Epithelial cell of prostate (primary cell): ENCODE data around the gene KBTBD12.

Experiments
- DNase-seq: peaks from one replicate; pipeline ENCODE4 v3.0.0-alpha.2; 2011; ENCODE audit warnings: low read depth, low spot score
- H3K27ac ChIP-seq: fragments of 450-650 bp; 2 replicates; pipeline ENCODE4 v1.5.1; 2017; ENCODE audit warnings: mild to moderate bottlenecking

KBTBD12 gene

GRCh38 chr3:127979473-127979872 lies 64.4 kb downstream of the KBTBD12 start:
- DNase-seq: no peak
- H3K27ac ChIP-seq: no peak overlapping the region

- DNase-seq: no peak
- no peak overlapping the region for H3K27ac ChIP-seq
Measured at GRCh38 chr3:127981097-127981496, 66.1 kb downstream of the KBTBD12 start.

GRCh38 chr3:127982155-127982554 lies 67.1 kb downstream of the KBTBD12 start:
- no peak overlapping the region for H3K27ac ChIP-seq
- no peak for DNase-seq

GRCh38 chr3:127984241-127984975 lies 69.4 kb downstream of the KBTBD12 start:
- H3K27ac ChIP-seq: no peak overlapping the region
- no peak for DNase-seq

- DNase-seq: no peak
- no peak overlapping the region for H3K27ac ChIP-seq
Measured at GRCh38 chr3:127985216-127985615, 70.2 kb downstream of the KBTBD12 start.

- H3K27ac ChIP-seq: no peak overlapping the region
- DNase-seq: no peak
Measured at GRCh38 chr3:127985655-127986225, 70.7 kb downstream of the KBTBD12 start.

- H3K27ac ChIP-seq: no peak overlapping the region
- no peak for DNase-seq
Measured at GRCh38 chr3:127986803-127987202, 71.8 kb downstream of the KBTBD12 start.

- DNase-seq: no peak
Measured at GRCh38 chr3:127987309-127987995, 72.4 kb downstream of the KBTBD12 start.

GRCh38 chr3:127988770-127989557 lies 73.9 kb downstream of the KBTBD12 start:
- DNase-seq: no peak
- H3K27ac ChIP-seq: no peak overlapping the region

More at GRCh38 chr3:127987309-127987995, 72.4 kb downstream of the KBTBD12 start:
- no peak overlapping the region for H3K27ac ChIP-seq

- no peak overlapping the region for H3K27ac ChIP-seq
- no peak for DNase-seq
Measured at GRCh38 chr3:127990051-127990450, 75.0 kb downstream of the KBTBD12 start.

- no peak for DNase-seq
- H3K27ac ChIP-seq: no peak overlapping the region
Measured at GRCh38 chr3:127990461-127990860, 75.4 kb downstream of the KBTBD12 start.

- H3K27ac ChIP-seq: no peak overlapping the region
- no peak for DNase-seq
Measured at GRCh38 chr3:127991251-127991650, 76.2 kb downstream of the KBTBD12 start.

- no peak overlapping the region for H3K27ac ChIP-seq
- DNase-seq: no peak
Measured at GRCh38 chr3:127991681-127992080, 76.6 kb downstream of the KBTBD12 start.

GRCh38 chr3:127992127-127992526 lies 77.1 kb downstream of the KBTBD12 start:
- DNase-seq: no peak
- H3K27ac ChIP-seq: no peak overlapping the region

- DNase-seq: no peak
- no peak overlapping the region for H3K27ac ChIP-seq
Measured at GRCh38 chr3:127994011-127994410, 79.0 kb downstream of the KBTBD12 start.

GRCh38 chr3:127997016-127997415 lies 82.0 kb downstream of the KBTBD12 start:
- DNase-seq: no peak
- H3K27ac ChIP-seq: no peak overlapping the region

- H3K27ac ChIP-seq: peak overlapping the region; percentile 19
- peak; percentile 66 for DNase-seq
Measured at GRCh38 chr3:127997961-127998360, 82.9 kb downstream of the KBTBD12 start.

GRCh38 chr3:127998596-127998995 lies 83.6 kb downstream of the KBTBD12 start:
- peak overlapping the region; percentile 19 for H3K27ac ChIP-seq
- no peak for DNase-seq

GRCh38 chr3:127999509-128000106 lies 84.6 kb downstream of the KBTBD12 start:
- H3K27ac ChIP-seq: no peak overlapping the region
- no peak for DNase-seq

- no peak for DNase-seq
- no peak overlapping the region for H3K27ac ChIP-seq
Measured at GRCh38 chr3:128001576-128001975, 86.5 kb downstream of the KBTBD12 start.
